A549 (cell line): ENCODE results near the gene ZDBF2.

Experiments
- RAD21 ChIP-seq, 2 experiments: fragments of >200 bp in 1 of 2; sonication (Bioruptor Twin) in 1 of 2; formaldehyde crosslinking in 1 of 2; IDR thresholded peaks in 1 of 2; conservative IDR thresholded peaks in 1 of 2; 2 replicates in 1 of 2; 3 replicates in 1 of 2; pipeline ENCODE4 v1.6.1; 2012 to 2018; ENCODE audit warnings: inconsistent platforms in 1 of 2
- TF ChIP-seq, protein P1 (sequence below): fragments of >200 bp; sonication (Bioruptor Twin); formaldehyde crosslinking; IDR thresholded peaks from 3 replicates; pipeline ENCODE4 v1.5.1; 2016

DNA sequence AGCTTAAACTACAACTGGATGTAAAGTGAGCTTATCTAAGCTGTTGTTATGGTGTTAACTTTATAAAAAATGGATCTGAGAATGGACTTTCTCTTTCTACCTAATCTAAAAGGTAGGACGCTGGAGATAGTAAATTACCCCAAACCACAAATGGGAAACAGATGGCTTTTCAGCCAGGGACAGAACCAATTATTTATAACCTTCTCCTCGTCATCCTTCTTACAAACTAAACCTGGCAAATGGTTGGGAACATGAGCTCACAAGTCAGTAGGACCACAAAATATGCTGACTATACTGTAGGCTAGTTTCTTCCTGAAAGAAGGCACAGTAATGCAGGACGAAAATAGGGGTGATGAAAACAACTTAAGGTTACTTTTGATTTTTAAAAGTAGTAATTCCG is 32.7 kb upstream of the ZDBF2 start:
- TF ChIP-seq RAD21 (conservative IDR thresholded peaks at IDR 0.05 in 1 of 2, IDR thresholded peaks at IDR 0.05 in 1 of 2) = no peak
- TF ChIP-seq, protein P1, sequence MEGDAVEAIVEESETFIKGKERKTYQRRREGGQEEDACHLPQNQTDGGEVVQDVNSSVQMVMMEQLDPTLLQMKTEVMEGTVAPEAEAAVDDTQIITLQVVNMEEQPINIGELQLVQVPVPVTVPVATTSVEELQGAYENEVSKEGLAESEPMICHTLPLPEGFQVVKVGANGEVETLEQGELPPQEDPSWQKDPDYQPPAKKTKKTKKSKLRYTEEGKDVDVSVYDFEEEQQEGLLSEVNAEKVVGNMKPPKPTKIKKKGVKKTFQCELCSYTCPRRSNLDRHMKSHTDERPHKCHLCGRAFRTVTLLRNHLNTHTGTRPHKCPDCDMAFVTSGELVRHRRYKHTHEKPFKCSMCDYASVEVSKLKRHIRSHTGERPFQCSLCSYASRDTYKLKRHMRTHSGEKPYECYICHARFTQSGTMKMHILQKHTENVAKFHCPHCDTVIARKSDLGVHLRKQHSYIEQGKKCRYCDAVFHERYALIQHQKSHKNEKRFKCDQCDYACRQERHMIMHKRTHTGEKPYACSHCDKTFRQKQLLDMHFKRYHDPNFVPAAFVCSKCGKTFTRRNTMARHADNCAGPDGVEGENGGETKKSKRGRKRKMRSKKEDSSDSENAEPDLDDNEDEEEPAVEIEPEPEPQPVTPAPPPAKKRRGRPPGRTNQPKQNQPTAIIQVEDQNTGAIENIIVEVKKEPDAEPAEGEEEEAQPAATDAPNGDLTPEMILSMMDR = no peak
